PFSK-1 (cell line): ENCODE measurements around the gene VAT1.

Experiments
- FOXP2 ChIP-seq: optimal IDR thresholded peaks from 2 replicates; pipeline ENCODE3; 2011; ENCODE audit warnings: borderline replicate concordance, control low read depth, inconsistent platforms; ENCODE audit not compliant: insufficient read depth; ENCODE audit errors: extremely low read length, extremely low read depth
- POLR2AphosphoS5 ChIP-seq: IDR thresholded peaks from 2 replicates; pipeline ENCODE4 v1.6.1; 2012; ENCODE audit warnings: low read depth, mild to moderate bottlenecking, control low read depth, low read length, moderate library complexity
- SIN3A ChIP-seq: IDR thresholded peaks from 2 replicates; pipeline ENCODE4 v1.6.1; 2012; ENCODE audit warnings: mild to moderate bottlenecking, low read length, moderate library complexity, borderline replicate concordance; ENCODE audit not compliant: insufficient read depth
- TAF1 ChIP-seq: IDR thresholded peaks from 2 replicates; pipeline ENCODE4 v1.6.1; 2012; ENCODE audit warnings: low read length, control low read depth, borderline replicate concordance; ENCODE audit not compliant: insufficient read depth
- TF ChIP-seq, protein P1 (sequence below), 2 experiments: IDR thresholded peaks; 2 replicates each; pipeline versions ENCODE4 v1.6.1 to v1.8.0; 2011 to 2012; ENCODE audit warnings: low read depth in 2 of 2, low read length in 2 of 2, control low read depth in 1 of 2, inconsistent platforms in 1 of 2, mild to moderate bottlenecking in 1 of 2, moderate library complexity in 1 of 2; ENCODE audit not compliant: insufficient read depth in 1 of 2

- TF ChIP-seq SIN3A (no peak), POLR2AphosphoS5 (no peak), TAF1 (no peak), FOXP2 (no peak)
- TF ChIP-seq, protein P1, sequence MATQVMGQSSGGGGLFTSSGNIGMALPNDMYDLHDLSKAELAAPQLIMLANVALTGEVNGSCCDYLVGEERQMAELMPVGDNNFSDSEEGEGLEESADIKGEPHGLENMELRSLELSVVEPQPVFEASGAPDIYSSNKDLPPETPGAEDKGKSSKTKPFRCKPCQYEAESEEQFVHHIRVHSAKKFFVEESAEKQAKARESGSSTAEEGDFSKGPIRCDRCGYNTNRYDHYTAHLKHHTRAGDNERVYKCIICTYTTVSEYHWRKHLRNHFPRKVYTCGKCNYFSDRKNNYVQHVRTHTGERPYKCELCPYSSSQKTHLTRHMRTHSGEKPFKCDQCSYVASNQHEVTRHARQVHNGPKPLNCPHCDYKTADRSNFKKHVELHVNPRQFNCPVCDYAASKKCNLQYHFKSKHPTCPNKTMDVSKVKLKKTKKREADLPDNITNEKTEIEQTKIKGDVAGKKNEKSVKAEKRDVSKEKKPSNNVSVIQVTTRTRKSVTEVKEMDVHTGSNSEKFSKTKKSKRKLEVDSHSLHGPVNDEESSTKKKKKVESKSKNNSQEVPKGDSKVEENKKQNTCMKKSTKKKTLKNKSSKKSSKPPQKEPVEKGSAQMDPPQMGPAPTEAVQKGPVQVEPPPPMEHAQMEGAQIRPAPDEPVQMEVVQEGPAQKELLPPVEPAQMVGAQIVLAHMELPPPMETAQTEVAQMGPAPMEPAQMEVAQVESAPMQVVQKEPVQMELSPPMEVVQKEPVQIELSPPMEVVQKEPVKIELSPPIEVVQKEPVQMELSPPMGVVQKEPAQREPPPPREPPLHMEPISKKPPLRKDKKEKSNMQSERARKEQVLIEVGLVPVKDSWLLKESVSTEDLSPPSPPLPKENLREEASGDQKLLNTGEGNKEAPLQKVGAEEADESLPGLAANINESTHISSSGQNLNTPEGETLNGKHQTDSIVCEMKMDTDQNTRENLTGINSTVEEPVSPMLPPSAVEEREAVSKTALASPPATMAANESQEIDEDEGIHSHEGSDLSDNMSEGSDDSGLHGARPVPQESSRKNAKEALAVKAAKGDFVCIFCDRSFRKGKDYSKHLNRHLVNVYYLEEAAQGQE (IDR thresholded peaks at IDR 0.05; ENCODE audit: insufficient read depth in 1 of 2, low read depth in 2 of 2, low read length in 2 of 2) = no peak
Observed at GRCh38 chr17:42967925-42968324, 54.3 kb downstream of the VAT1 start.
